Upper lobe of right lung (tissue), 1 donor: ENCODE measurements around the gene TLR5. TPM values are rescaled to one million over a fixed set of nuclear protein-coding genes. Genes with fewer than 3 reads are reported as not detected.
A peak's percentile ranks its signal among the peaks of the same experiment; 100 is the strongest.

Source experiments
- ATAC-seq: fragments of 200-7000 bp; cut with Tn5 transposase; one replicate; pipeline ENCODE4 v1.9.1; 2020; ENCODE audit warnings: mild to moderate bottlenecking, moderate library complexity
- DNase-seq: peaks from one replicate; pipeline ENCODE4 v3.0.0-alpha.2; 2020
- H3K27ac ChIP-seq: fragments of 200-600 bp; one replicate; pipeline ENCODE4 v1.8.0; 2022
- H3K27me3 ChIP-seq: fragments of 200-600 bp; one replicate; pipeline ENCODE4 v1.8.0; 2022; ENCODE audit warnings: mild to moderate bottlenecking
- H3K36me3 ChIP-seq: fragments of 200-600 bp; one replicate; pipeline ENCODE4 v1.8.0; 2022
- H3K4me1 ChIP-seq: fragments of 200-600 bp; one replicate; pipeline ENCODE4 v1.8.0; 2022
- H3K4me3 ChIP-seq: fragments of 200-600 bp; one replicate; pipeline ENCODE4 v1.8.0; 2022; ENCODE audit warnings: mild to moderate bottlenecking
- H3K9me3 ChIP-seq: fragments of 200-600 bp; one replicate; pipeline ENCODE4 v1.8.0; 2022
- intact Hi-C: fragments of 100-400 bp; cut with DNase I; formaldehyde crosslinking; loops from one replicate; pipeline ENCODE4 v1.11.0; 2022
- long read RNA-seq: library from polyadenylated mRNA; unstranded; transcript quantifications from one replicate; pipeline ENCODE4 v2.0.0, GENCODE V29; 2021
- total RNA-seq: library from RNA; stranded (reverse); fragmentation: NEBNext Ultra II Directional; extraction: Animal tissue kit (Norgen Biotek cat#: 25700); gene quantifications from one replicate; pipeline ENCODE4 v1.2.1, GENCODE V29; 2021
- TF ChIP-seq, protein P1 (sequence below): fragments of 200-600 bp; IDR thresholded peaks from one replicate; pipeline ENCODE4 v1.8.0; 2022; ENCODE audit warnings: antibody characterized with exemption
- donor health status: DM: no; HTN: yes; CAD: no; lungs with severe emphysema.

Gene TLR5
- 22.3 TPM for total RNA-seq
- long read RNA-seq, full-length matches to known transcripts = 4 of 33 reads
- long read RNA-seq, partial matches to known transcripts = 1 of 33 reads
- long read RNA-seq, other reads (novel, unspliced or antisense) = 28 of 33 reads

DNA sequence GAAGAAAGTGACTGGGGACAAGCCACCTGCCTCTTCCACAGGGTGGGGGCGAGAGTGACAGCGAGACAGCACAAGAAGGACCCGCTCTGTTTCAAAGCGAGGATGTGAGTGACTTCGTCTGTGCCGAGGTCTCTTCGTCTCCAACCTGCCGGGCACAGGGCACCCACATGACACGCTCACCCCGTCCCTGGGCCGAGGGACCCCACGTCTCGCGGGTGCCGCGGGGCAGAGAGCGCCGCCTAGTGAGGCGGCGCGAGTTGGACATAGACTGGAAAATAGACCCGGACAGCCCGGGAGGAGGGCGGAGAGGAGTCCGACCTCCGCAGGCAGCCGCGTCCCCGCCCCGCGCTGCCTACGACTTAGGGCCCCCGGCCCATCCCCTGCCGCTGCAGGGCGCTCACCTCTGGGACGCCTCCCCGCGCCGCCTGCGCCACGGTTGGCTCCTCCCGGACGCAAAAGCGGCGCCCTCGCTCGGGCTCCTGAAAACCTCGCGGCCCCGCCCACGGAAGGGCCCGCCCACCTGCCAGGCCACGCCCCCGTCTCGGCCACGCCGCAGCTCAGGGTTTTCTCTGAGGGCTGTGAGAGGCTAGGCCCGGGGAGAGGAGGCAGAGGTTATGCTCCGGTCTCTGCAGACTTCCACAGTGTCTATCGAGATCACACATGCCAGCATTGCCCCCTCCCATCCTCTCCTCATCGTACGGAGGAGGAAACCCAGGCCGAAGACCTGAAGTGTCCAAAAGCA lies at the start of gene TLR5:
TLR5 (minus strand) TSS at position 454 of the 742 bp plus-strand sequence. CDS start 30,217 bp downstream, outside the sequence.
- peak; percentile 94 for ATAC-seq

DNA sequence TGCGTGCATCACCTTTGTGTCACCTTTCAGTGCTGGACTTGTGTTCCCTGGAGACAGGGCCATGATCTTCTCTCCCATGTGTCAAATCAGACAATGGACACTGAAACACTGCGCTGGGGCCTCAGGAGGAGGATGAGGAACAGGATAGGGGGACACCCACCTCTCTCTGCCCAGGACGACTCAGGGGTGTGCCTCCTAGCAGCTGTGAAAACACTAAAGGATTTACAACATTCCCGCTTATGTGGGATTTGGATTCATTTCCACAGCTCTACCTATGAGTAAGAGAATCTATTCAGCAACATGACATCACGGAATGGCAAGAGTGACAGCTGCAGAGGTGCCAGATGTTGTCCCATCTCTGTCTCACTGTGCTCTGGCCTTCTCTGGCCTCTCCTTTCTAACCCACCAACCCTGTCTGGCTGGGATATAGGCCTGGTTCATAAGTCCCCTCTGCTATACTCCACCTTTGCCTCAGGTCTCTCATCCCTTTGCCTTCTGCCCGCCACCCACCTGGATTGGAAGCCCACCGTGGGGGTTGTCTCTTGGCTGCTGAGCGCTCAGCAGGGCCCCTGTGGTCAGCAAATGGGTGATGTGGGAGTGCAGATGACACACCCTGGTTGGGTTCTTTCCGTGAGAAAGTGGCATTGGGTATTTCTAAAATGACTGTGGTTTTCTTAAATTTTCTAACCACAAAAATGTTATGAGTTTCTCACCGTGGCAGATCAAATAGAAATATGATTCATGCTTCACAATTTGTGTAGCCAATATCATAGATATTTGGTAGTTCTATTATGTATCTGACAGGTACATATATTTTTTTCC lies 47.1 kb upstream of the TLR5 start:
- ATAC-seq = peak; percentile 12
- DNase-seq = no peak
- Histone ChIP-seq H3K27ac (no peak overlapping the region), H3K9me3 (no peaks in the 10 kb centered on the region), H3K36me3 (no peaks in the 10 kb centered on the region), H3K4me1 (no peaks in the 10 kb centered on the region), H3K4me3 (no peak overlapping the region), H3K27me3 (no peaks in the 10 kb centered on the region)
- TF ChIP-seq, protein P1, sequence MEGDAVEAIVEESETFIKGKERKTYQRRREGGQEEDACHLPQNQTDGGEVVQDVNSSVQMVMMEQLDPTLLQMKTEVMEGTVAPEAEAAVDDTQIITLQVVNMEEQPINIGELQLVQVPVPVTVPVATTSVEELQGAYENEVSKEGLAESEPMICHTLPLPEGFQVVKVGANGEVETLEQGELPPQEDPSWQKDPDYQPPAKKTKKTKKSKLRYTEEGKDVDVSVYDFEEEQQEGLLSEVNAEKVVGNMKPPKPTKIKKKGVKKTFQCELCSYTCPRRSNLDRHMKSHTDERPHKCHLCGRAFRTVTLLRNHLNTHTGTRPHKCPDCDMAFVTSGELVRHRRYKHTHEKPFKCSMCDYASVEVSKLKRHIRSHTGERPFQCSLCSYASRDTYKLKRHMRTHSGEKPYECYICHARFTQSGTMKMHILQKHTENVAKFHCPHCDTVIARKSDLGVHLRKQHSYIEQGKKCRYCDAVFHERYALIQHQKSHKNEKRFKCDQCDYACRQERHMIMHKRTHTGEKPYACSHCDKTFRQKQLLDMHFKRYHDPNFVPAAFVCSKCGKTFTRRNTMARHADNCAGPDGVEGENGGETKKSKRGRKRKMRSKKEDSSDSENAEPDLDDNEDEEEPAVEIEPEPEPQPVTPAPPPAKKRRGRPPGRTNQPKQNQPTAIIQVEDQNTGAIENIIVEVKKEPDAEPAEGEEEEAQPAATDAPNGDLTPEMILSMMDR = no peak
- intact Hi-C loops = no loop called here

More for the DNA sequence above, at the start of gene TLR5:
- intact Hi-C loops = no loop called here
- H3K27me3 ChIP-seq = no peaks in the 10 kb centered on the region
- no peaks in the 10 kb centered on the region for H3K9me3 ChIP-seq
- H3K36me3 ChIP-seq = no peaks in the 10 kb centered on the region
- H3K4me3 ChIP-seq = peak within 1 kb of the TSS; percentile 66
- TF ChIP-seq, protein P1 = peak; percentile 72
- H3K4me1 ChIP-seq = peaks cover 26% of the 10 kb centered on the region
- peak within 1 kb of the TSS; percentile 72 for H3K27ac ChIP-seq
- peak; percentile 96 for DNase-seq

DNA sequence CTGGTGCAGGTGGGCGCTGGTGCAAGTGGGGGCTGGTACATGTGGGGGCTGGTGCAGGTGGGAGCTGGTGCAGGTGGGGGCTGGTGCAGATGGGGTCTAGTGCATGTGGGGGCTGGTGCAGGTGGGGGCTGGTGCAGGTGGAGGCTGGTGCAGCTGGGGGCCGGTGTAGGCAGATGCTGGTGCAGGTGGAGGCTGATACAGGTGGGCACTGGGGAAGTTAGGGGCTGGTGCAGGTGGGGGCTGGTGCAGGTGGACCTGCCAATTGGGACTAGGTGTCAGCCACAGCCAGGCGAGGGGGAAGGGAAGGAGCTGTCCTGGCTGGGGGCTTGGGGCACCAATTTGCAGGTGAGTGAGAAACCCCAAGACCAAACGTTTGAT lies 46.5 kb upstream of the TLR5 start:
- H3K4me1 ChIP-seq = no peaks in the 10 kb centered on the region
- no peaks in the 10 kb centered on the region for H3K36me3 ChIP-seq
- ATAC-seq (peak; percentile 27), DNase-seq (no peak)
- TF ChIP-seq, protein P1 = no peak
- no peaks in the 10 kb centered on the region for H3K27me3 ChIP-seq
- H3K27ac ChIP-seq = no peak overlapping the region
- intact Hi-C loops = no loop called here
- no peaks in the 10 kb centered on the region for H3K9me3 ChIP-seq
- H3K4me3 ChIP-seq = no peak overlapping the region

DNA sequence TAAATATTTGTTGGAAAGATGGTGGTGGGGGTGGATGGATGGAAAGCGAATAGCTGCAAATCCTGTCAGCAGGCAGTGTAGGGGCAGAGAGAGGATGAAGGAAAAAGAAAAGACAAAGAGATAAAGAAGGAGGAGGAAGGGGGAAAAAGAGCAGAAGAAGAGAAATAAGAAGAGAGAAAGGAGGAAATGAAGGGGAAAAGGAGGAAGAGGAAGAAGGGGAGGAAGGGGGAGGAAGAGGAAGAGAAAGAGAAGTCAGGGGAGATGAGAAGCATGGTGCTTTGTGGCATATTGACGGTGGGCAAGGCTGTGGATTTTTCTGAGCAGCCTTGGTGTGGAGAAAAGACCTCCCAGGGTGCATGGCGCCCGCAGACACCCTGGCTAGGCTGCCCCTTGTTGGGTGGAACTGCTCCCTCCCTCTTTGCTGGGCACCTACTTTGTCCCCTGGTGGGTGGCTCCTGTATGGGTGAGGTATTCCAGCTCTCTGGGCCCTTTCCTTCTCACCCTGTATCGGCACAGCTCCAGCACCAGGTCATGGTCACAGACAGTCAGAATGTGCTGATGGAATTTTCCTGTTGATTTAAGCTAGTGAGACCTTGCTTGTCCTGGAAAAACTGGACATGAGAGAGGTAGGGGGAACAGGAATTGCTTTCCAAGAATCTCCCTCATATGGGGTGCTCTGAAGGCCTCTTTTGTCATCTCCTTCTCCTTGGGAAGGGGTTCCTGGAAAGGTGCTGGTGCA lies 45.7 kb upstream of the TLR5 start:
- intact Hi-C loops = no loop called here
- Histone ChIP-seq H3K4me1 (no peaks in the 10 kb centered on the region), H3K4me3 (no peak overlapping the region), H3K9me3 (no peaks in the 10 kb centered on the region), H3K27ac (no peak overlapping the region), H3K27me3 (no peaks in the 10 kb centered on the region), H3K36me3 (no peaks in the 10 kb centered on the region)
- DNase-seq (no peak), ATAC-seq (no peak)
- TF ChIP-seq, protein P1 = no peak

DNA sequence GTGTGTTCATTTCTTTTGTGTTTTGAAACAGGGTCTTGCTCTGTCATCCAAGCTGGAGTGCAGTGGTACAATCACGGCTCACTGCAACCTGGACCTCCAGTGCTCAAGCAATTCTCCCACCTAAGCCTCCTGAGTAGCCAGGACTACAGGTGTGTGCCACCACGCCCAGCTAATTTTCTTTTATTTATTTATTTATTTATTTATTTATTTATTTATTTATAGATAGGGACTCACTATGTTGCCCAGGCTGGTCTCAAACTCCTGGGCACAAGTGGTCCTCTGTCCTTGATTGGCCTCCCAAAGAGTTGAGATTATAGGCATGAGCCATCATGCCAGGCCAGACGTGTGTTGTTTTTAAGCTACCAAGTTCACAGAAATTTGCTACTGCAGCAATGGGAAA lies 43.8 kb upstream of the TLR5 start:
- no peak for ATAC-seq
- no peak for DNase-seq
- intact Hi-C loops = no loop called here
- Histone ChIP-seq H3K27ac (no peak overlapping the region), H3K4me3 (no peak overlapping the region), H3K9me3 (no peaks in the 10 kb centered on the region), H3K27me3 (no peaks in the 10 kb centered on the region), H3K36me3 (no peaks in the 10 kb centered on the region), H3K4me1 (no peaks in the 10 kb centered on the region)
- TF ChIP-seq, protein P1 = no peak
